Activated CD8-positive, alpha-beta T cell treated with anti-CD3 and anti-CD28 coated beads for 36 hours (primary cell): Measurements from ENCODE around the gene SLX4IP. TPM values are rescaled to one million over a fixed set of nuclear protein-coding genes. Genes with fewer than 3 reads are reported as not detected.

Experiments used
- ATAC-seq: fragments of 200-7000 bp; cut with Tn5 transposase; one replicate; pipeline ENCODE4 v1.10.0; 2021; ENCODE audit warnings: mild to moderate bottlenecking, moderate library complexity
- CTCF ChIA-PET: fragments of 350-600 bp; sonication (Branson Sonifier 250); formaldehyde crosslinking; loops from one replicate; lab custom pipeline; 2021; ENCODE audit warnings: antibody characterized with exemption; lab: Charles Lee
- POLR2A ChIA-PET: fragments of 350-600 bp; sonication (Branson Sonifier 250); formaldehyde crosslinking; loops from one replicate; lab custom pipeline; 2021; ENCODE audit warnings: antibody characterized with exemption; lab: Charles Lee
- DNase-seq: peaks from one replicate; pipeline ENCODE4 v3.0.0-alpha.2; 2020
- H3K27ac Mint-ChIP-seq: one replicate; pipeline ENCODE4 v1.8.0; 2021; ENCODE audit warnings: mild to moderate bottlenecking, mixed read lengths
- H3K27me3 Mint-ChIP-seq: one replicate; pipeline ENCODE4 v1.8.0; 2021; ENCODE audit warnings: mixed read lengths
- H3K36me3 Mint-ChIP-seq: one replicate; pipeline ENCODE4 v1.8.0; 2021; ENCODE audit warnings: low read depth, mixed read lengths
- H3K4me1 Mint-ChIP-seq: one replicate; pipeline ENCODE4 v1.8.0; 2021; ENCODE audit warnings: low read depth, mixed read lengths
- H3K4me3 Mint-ChIP-seq: one replicate; pipeline ENCODE4 v1.8.0; 2021; ENCODE audit warnings: mild to moderate bottlenecking, moderate library complexity, mixed read lengths
- H3K9me3 Mint-ChIP-seq: one replicate; pipeline ENCODE4 v1.8.0; 2021; ENCODE audit warnings: mixed read lengths
- intact Hi-C: fragments of 100-400 bp; cut with micrococcal nuclease; formaldehyde crosslinking; loops from one replicate; pipeline ENCODE4 v1.10.0; 2022
- total RNA-seq, 2 experiments: library from RNA; stranded (reverse); gene quantifications; one replicate each; pipeline ENCODE4 v1.2.3, GENCODE V29; 2021
- TF ChIP-seq, protein P1 (sequence below): fragments of 200-600 bp; IDR thresholded peaks from one replicate; pipeline ENCODE4 v1.8.0; 2022; ENCODE audit warnings: antibody characterized with exemption, mild to moderate bottlenecking

The SLX4IP gene
- total RNA-seq, 2 experiments from 2014 or later = 6.5 to 7.3 TPM

DNA sequence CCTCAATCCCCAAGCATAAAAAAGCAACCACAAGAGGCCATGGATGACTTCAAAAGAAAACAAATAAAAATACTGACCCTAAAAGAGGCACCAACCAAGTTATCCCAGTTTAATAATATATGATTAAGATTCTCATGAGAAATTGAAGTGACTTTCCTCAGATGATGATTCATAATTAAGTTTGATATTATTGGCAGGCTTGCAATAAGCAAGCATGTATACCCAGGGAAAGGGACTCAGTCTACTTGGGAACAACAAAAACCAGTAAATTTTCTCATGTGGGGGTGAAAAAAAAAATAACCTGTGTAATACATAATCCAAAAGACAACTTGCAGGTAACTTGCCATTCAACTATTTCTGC lies 219.1 kb downstream of the SLX4IP start:
- no peak for DNase-seq
- Mint-ChIP-seq H3K4me3 (no peak overlapping the region), H3K27me3 (peaks cover 16% of the 10 kb centered on the region), H3K36me3 (no peaks in the 10 kb centered on the region), H3K4me1 (no peaks in the 10 kb centered on the region), H3K27ac (no peak overlapping the region), H3K9me3 (no peaks in the 10 kb centered on the region)
- ATAC-seq = no peak
- POLR2A ChIA-PET = no interaction called here
- TF ChIP-seq, protein P1, sequence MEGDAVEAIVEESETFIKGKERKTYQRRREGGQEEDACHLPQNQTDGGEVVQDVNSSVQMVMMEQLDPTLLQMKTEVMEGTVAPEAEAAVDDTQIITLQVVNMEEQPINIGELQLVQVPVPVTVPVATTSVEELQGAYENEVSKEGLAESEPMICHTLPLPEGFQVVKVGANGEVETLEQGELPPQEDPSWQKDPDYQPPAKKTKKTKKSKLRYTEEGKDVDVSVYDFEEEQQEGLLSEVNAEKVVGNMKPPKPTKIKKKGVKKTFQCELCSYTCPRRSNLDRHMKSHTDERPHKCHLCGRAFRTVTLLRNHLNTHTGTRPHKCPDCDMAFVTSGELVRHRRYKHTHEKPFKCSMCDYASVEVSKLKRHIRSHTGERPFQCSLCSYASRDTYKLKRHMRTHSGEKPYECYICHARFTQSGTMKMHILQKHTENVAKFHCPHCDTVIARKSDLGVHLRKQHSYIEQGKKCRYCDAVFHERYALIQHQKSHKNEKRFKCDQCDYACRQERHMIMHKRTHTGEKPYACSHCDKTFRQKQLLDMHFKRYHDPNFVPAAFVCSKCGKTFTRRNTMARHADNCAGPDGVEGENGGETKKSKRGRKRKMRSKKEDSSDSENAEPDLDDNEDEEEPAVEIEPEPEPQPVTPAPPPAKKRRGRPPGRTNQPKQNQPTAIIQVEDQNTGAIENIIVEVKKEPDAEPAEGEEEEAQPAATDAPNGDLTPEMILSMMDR = no peak
- CTCF ChIA-PET = no interaction called here
- intact Hi-C loops = no loop called here

DNA sequence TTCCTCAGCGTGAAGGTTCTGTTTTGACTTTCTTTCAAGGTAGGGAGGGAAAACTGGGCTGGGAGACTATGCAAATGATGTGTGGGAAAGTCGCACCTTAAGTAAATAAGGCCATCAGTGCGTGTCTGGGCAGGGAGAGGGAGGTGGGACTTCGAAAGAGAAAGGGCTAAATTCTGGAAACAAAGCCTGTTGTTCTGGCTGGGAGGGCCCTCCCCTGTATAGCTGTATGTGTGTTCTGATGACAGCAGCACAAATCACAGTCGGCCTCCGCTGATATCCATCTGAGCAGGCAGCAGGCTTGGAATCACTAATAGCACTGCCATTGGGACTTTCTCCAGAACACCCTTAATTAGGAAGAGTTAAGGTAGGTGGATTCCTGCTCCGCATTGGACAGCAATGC lies 219.5 kb downstream of the SLX4IP start:
- Mint-ChIP-seq H3K27ac (no peak overlapping the region), H3K9me3 (no peaks in the 10 kb centered on the region), H3K27me3 (peaks cover 15% of the 10 kb centered on the region), H3K4me1 (no peaks in the 10 kb centered on the region), H3K4me3 (no peak overlapping the region), H3K36me3 (no peaks in the 10 kb centered on the region)
- ATAC-seq (no peak), DNase-seq (no peak)
- ChIA-PET POLR2A (no interaction called here), CTCF (no interaction called here)
- intact Hi-C loops = no loop called here
- TF ChIP-seq, protein P1 = no peak

DNA sequence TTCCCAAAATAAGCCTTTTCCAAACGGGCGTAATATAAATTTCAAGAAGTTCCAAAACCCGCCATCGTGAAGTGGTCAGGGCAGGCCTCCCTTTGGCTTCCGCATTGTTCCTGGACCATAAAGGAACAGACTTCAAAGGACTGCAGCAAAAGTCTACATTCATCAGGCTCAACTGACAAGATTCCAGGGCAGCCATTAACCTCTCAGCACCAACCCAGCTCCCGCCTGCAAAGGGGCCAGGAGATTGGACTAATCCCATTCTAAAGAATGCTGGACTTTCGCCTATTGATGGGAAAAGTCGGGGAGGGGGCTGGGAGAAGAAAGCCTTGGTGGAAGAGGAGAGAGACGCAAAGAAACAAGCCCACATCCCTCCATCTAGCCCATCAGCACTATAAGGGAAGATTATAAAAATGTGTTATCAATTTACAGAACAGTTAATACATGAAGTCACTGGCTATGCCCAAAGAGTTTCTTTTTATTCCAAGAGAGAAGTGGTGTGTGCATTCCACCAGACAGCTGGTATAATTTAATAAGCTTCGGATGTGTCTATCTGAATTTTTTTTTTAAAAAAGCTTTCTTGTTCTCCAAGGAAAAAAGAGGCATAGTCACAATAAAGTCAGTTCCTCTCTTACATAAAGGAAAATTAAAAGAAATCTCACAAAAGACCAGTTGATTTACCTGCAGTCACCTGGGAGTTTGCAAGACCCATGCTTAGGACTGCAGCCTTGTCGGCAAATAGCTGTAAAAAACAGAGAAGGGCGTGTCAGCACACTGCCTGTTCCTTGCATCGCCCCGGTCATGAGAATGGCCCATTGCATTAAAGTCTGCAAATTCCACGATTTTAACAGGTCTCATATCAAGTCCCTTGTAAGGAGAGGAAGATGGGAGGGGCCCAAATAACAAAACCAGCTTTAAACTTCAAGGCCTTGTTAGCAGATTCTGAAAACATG lies 220.9 kb downstream of the SLX4IP start:
- ATAC-seq = no peak
- no peak overlapping the region for H3K27ac Mint-ChIP-seq
- TF ChIP-seq, protein P1 = no peak
- CTCF ChIA-PET = interaction anchor here (1.2 kb wide), 1 partner anchor 18 kb away, joined by 3 read pairs; the partner anchor contains the start of gene JAG1
- H3K4me1 Mint-ChIP-seq = no peaks in the 10 kb centered on the region
- H3K9me3 Mint-ChIP-seq = no peaks in the 10 kb centered on the region
- H3K27me3 Mint-ChIP-seq = peaks cover 17% of the 10 kb centered on the region
- no peak overlapping the region for H3K4me3 Mint-ChIP-seq
- POLR2A ChIA-PET = no interaction called here
- intact Hi-C loops = no loop called here
- no peaks in the 10 kb centered on the region for H3K36me3 Mint-ChIP-seq
- no peak for DNase-seq

DNA sequence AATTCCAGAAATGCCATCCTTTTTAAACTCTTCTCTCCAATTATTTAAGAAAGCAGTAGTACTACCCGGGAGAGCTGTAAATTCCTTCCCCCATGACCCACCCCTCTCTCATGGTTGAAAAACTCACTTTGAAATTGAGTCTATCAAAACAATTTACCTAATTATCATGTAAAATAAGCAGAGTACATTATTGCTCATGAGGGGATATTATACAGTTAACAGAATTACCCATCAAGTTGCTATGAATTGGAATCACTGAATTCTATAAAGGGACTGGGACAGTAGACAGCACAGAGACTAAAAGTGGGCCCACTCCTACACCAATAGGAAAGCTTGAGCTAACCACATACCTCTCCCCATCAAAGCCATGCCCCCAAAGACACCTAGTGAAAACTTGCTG lies 222.3 kb downstream of the SLX4IP start:
- intact Hi-C loops = no loop called here
- Mint-ChIP-seq H3K9me3 (no peaks in the 10 kb centered on the region), H3K36me3 (no peaks in the 10 kb centered on the region), H3K4me1 (no peaks in the 10 kb centered on the region), H3K27ac (no peak overlapping the region), H3K4me3 (no peak overlapping the region), H3K27me3 (peaks cover 26% of the 10 kb centered on the region)
- TF ChIP-seq, protein P1 = no peak
- ATAC-seq = no peak
- ChIA-PET POLR2A (no interaction called here), CTCF (no interaction called here)
- no peak for DNase-seq

DNA sequence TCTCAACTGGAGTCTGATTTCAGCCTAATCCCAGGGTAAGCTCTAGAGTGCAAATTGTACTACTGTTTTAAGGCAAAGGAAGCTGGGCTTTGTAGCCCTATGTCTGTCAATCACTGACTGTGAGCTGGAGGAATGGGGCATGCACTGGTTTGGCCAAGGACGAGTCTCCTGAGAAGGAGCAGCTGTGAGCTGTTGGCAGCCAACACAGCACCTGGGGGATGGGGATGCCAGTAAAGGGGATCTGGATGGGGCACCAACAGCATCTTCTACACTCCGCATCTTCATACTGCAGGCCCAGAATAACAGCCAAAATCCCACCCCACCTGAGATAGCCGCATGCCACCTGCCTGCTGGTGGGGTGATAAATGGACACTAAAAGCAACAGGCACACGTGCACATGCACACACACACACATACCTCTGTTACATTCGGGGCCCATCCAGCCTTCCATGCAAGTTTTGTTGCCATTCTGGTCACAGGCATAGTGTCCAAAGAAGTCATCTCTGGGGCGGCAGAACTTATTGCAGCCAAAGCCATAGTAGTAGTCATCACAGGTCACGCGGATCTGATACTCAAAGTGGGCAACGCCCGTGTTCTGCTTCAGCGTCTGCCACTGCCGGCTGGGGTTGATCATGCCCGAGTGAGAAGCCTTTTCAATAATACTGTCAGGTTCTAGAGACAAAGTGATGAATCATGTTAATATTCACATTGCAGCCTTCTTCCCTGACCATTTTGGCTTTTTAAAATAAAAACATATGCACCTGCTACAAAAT lies 223.1 kb downstream of the SLX4IP start:
- no peaks in the 10 kb centered on the region for H3K9me3 Mint-ChIP-seq
- H3K4me1 Mint-ChIP-seq = no peaks in the 10 kb centered on the region
- ChIA-PET CTCF (no interaction called here), POLR2A (no interaction called here)
- intact Hi-C loops = no loop called here
- no peak overlapping the region for H3K4me3 Mint-ChIP-seq
- H3K36me3 Mint-ChIP-seq = no peaks in the 10 kb centered on the region
- DNase-seq (no peak), ATAC-seq (no peak)
- H3K27ac Mint-ChIP-seq = no peak overlapping the region
- TF ChIP-seq, protein P1 = no peak
- peaks cover 21% of the 10 kb centered on the region for H3K27me3 Mint-ChIP-seq
